SK-N-SH (cell line): ENCODE measurements around the gene CNTNAP2. TPM values are rescaled to one million over a fixed set of nuclear protein-coding genes. Genes with fewer than 3 reads are reported as not detected.

Source experiments
- CTCF ChIA-PET: fragments of 300-600, 350-600 bp; formaldehyde crosslinking; extraction: SDS; loops from one replicate; lab custom pipeline; 2021; lab: Yijun Ruan, JAX
- POLR2A ChIA-PET: fragments of 350-600 bp; sonication (Branson Sonifier 250); formaldehyde crosslinking; extraction: SDS; loops from one replicate; lab custom pipeline; 2020; ENCODE audit warnings: antibody characterized with exemption, inconsistent platforms; lab: Yijun Ruan, JAX
- DNase-seq: peaks from one replicate; pipeline ENCODE4 v3.0.0; 2012
- H2AFZ ChIP-seq: fragments of 200-600 bp; sonication (generic); 2 replicates; pipeline ENCODE4 v1.8.1; 2016; ENCODE audit warnings: antibody characterized with exemption, mild to moderate bottlenecking, low read depth
- H3F3A ChIP-seq: fragments of 200-600 bp; sonication (generic); replicated peaks from 2 replicates; pipeline ENCODE3; 2016; ENCODE audit warnings: antibody characterized with exemption, mild to moderate bottlenecking; ENCODE audit not compliant: insufficient read depth
- H3K27ac ChIP-seq, 2 experiments: fragments of 200-500 bp in 1 of 2; fragments of 200-600 bp in 1 of 2; sonication (Bioruptor generic) in 1 of 2; sonication (generic), shearing (Covaris generic) in 1 of 2; 2 replicates each; pipeline versions ENCODE4 v1.5.1 to v1.6.1; 2014 to 2016; ENCODE audit warnings: low read depth in 2 of 2, inconsistent platforms in 1 of 2, low read length in 1 of 2, mild to moderate bottlenecking in 1 of 2, mixed read lengths in 1 of 2
- H3K27me3 ChIP-seq: fragments of 200-600 bp; sonication (generic), shearing (Covaris generic); 2 replicates; pipeline ENCODE4 v1.6.1; 2016; ENCODE audit warnings: mixed run types; ENCODE audit not compliant: insufficient read depth
- H3K36me3 ChIP-seq, 2 experiments: fragments of 200-500 bp in 1 of 2; fragments of 200-600 bp in 1 of 2; sonication (Bioruptor generic) in 1 of 2; sonication (generic) in 1 of 2; replicated peaks in 1 of 2; 2 replicates each; pipeline versions ENCODE3 to v1.5.1; 2014 to 2016; ENCODE audit warnings: low read length in 1 of 2, mild to moderate bottlenecking in 1 of 2; ENCODE audit not compliant: insufficient read depth in 2 of 2, control insufficient read depth in 1 of 2
- H3K4me1 ChIP-seq, 2 experiments: fragments of 200-500 bp in 1 of 2; fragments of 200-600 bp in 1 of 2; sonication (Bioruptor generic) in 1 of 2; sonication (generic), shearing (Covaris generic) in 1 of 2; 2 replicates each; pipeline versions ENCODE4 v1.5.1 to v1.6.1; 2014 to 2016; ENCODE audit warnings: low read depth in 1 of 2, low read length in 1 of 2, mixed run types in 1 of 2; ENCODE audit not compliant: insufficient read depth in 2 of 2, control insufficient read depth in 1 of 2
- H3K4me2 ChIP-seq: fragments of 200-600 bp; sonication (generic), shearing (Covaris generic); 2 replicates; pipeline ENCODE4 v1.6.1; 2017; ENCODE audit warnings: mixed run types
- H3K4me3 ChIP-seq, 2 experiments: fragments of 200-500 bp in 1 of 2; fragments of 200-600 bp in 1 of 2; sonication (Bioruptor generic) in 1 of 2; sonication (generic), shearing (Covaris generic) in 1 of 2; 2 replicates each; pipeline versions ENCODE4 v1.5.1 to v1.8.1; 2014 to 2016; ENCODE audit warnings: low read depth in 2 of 2, inconsistent platforms in 1 of 2, low read length in 1 of 2, mild to moderate bottlenecking in 1 of 2, mixed read lengths in 1 of 2, moderate library complexity in 1 of 2
- H3K79me2 ChIP-seq: fragments of 200-600 bp; sonication (generic); 2 replicates; pipeline ENCODE4 v1.8.1; 2017; ENCODE audit warnings: mild to moderate bottlenecking; ENCODE audit not compliant: insufficient read depth
- H3K9ac ChIP-seq: fragments of 200-600 bp; sonication (generic); 2 replicates; pipeline ENCODE4 v1.6.1; 2017; ENCODE audit warnings: mixed run types
- H3K9me2 ChIP-seq: fragments of 200-600 bp; sonication (generic); 2 replicates; pipeline ENCODE4 v1.6.1; 2017; ENCODE audit warnings: mixed run types
- H3K9me3 ChIP-seq: fragments of 200-600 bp; sonication (generic); 2 replicates; pipeline ENCODE4 v1.6.1; 2017; ENCODE audit warnings: mixed run types, mild to moderate bottlenecking, moderate library complexity
- H4K20me1 ChIP-seq: fragments of 200-600 bp; sonication (generic); 2 replicates; pipeline ENCODE4 v1.6.1; 2017; ENCODE audit warnings: mild to moderate bottlenecking, mixed run types; ENCODE audit not compliant: insufficient read depth
- ELF1 ChIP-seq: IDR thresholded peaks from 2 replicates; pipeline ENCODE4 v1.4.0; 2012
- FOSL2 ChIP-seq: IDR thresholded peaks from 2 replicates; pipeline ENCODE4 v1.4.0; 2012; ENCODE audit warnings: low read depth, mild to moderate bottlenecking, moderate library complexity, borderline replicate concordance
- RAD21 ChIP-seq: IDR thresholded peaks from 2 replicates; pipeline ENCODE4 v1.6.1; 2012; ENCODE audit warnings: mild to moderate bottlenecking, low read length
- REST ChIP-seq: IDR thresholded peaks from 2 replicates; pipeline ENCODE4 v1.6.1; 2012; ENCODE audit warnings: mild to moderate bottlenecking, low read depth, low read length, moderate library complexity
- RFX5 ChIP-seq: IDR thresholded peaks from 2 replicates; pipeline ENCODE4 v1.6.1; 2012; ENCODE audit warnings: mild to moderate bottlenecking, improper control_type of control experiment, low read length
- RXRA ChIP-seq: IDR thresholded peaks from 2 replicates; pipeline ENCODE4 v1.4.0; 2012; ENCODE audit warnings: low read depth, mild to moderate bottlenecking, borderline replicate concordance
- SIN3A ChIP-seq: IDR thresholded peaks from 2 replicates; pipeline ENCODE4 v1.6.1; 2012; ENCODE audit warnings: low read depth, mild to moderate bottlenecking, low read length, moderate library complexity, borderline replicate concordance
- YY1 ChIP-seq: IDR thresholded peaks from 2 replicates; pipeline ENCODE4 v1.4.0; 2012; ENCODE audit warnings: low read depth, mild to moderate bottlenecking
- WGBS: methylation state at CpG from one replicate; pipeline ENCODE4 v1.1.6; 2017; ENCODE audit warnings: low lambda C conversion rate; 5-methylcytosine and 5-hydroxymethylcytosine counted together
- polyA plus RNA-seq, 3 experiments: library from polyadenylated mRNA; depleted of rRNA; stranded (reverse); fragments of >200 nt; gene quantifications; 2 replicates each; pipeline ENCODE4 v1.2.3, GENCODE V29; 2012
- TF ChIP-seq, protein P1 (sequence below): IDR thresholded peaks from 2 replicates; pipeline ENCODE4; 2012
- TF ChIP-seq, protein P2 (sequence below): fragments of 150-350 bp; IDR thresholded peaks from 2 replicates; pipeline ENCODE4 v1.6.1; 2016; ENCODE audit warnings: mild to moderate bottlenecking, low read depth, low read length
- TF ChIP-seq, protein P3 (sequence below): IDR thresholded peaks from 2 replicates; pipeline ENCODE4 v1.4.0; 2012; ENCODE audit warnings: low read depth, borderline replicate concordance

CNTNAP2 gene
- polyA plus RNA-seq, 1 of the 3 experiments (the other 2 are of a cell fraction): 3.4 TPM

DNA sequence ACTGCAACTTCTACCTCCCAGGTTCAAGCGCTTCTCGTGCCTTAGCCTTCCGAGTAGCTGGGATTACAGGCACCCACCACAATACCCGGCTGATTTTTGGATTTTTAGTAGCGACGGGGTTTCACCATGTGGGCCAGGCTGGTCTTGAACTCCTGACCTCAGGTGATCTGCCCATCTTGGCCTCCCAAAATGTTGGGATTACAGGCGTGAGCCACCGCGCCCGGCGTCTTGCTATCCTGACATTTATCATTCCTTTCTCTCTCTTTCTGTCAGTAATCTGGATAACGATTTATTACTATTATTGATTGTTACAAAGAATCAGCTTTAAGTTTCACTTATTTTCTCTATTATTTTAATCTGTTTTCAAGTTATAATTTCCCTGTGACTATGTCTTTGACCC is 548.4 kb downstream of the CNTNAP2 start:
- no peak overlapping the region for H3K4me3 ChIP-seq
- WGBS: 78% methylated on average over 12 of the region's 12 CpGs
- ChIA-PET CTCF (no interaction called here), POLR2A (no interaction called here)
- DNase-seq: no peak
- no peaks in the 10 kb centered on the region for H3K27me3 ChIP-seq
- no peak overlapping the region for H3K9ac ChIP-seq
- no peak overlapping the region for H3K4me2 ChIP-seq
- no peaks in the 10 kb centered on the region for H3F3A ChIP-seq
- H3K9me2 ChIP-seq: 0 out of 2 replicates have a peak, but pooled peaks cover 3% of the 10 kb centered on the region
- H2AFZ ChIP-seq: no peak overlapping the region
- no peaks in the 10 kb centered on the region for H3K9me3 ChIP-seq
- H3K4me1 ChIP-seq: peaks cover 0 to 14% of the 10 kb centered on the region in 2 experiments; a peak in 2 of 4 replicates
- no peaks in the 10 kb centered on the region for H4K20me1 ChIP-seq
- no peaks in the 10 kb centered on the region for H3K36me3 ChIP-seq
- TF ChIP-seq YY1 (no peak), ELF1 (no peak), RFX5 (no peak), REST (no peak), SIN3A (no peak), FOSL2 (no peak)
- TF ChIP-seq, protein P1, sequence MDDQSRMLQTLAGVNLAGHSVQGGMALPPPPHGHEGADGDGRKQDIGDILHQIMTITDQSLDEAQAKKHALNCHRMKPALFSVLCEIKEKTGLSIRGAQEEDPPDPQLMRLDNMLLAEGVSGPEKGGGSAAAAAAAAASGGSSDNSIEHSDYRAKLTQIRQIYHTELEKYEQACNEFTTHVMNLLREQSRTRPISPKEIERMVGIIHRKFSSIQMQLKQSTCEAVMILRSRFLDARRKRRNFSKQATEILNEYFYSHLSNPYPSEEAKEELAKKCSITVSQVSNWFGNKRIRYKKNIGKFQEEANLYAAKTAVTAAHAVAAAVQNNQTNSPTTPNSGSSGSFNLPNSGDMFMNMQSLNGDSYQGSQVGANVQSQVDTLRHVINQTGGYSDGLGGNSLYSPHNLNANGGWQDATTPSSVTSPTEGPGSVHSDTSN: no peak
- TF ChIP-seq, protein P2, sequence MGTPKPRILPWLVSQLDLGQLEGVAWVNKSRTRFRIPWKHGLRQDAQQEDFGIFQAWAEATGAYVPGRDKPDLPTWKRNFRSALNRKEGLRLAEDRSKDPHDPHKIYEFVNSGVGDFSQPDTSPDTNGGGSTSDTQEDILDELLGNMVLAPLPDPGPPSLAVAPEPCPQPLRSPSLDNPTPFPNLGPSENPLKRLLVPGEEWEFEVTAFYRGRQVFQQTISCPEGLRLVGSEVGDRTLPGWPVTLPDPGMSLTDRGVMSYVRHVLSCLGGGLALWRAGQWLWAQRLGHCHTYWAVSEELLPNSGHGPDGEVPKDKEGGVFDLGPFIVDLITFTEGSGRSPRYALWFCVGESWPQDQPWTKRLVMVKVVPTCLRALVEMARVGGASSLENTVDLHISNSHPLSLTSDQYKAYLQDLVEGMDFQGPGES: no peak
- H3K27ac ChIP-seq: no peak overlapping the region
- no peaks in the 10 kb centered on the region for H3K79me2 ChIP-seq

DNA sequence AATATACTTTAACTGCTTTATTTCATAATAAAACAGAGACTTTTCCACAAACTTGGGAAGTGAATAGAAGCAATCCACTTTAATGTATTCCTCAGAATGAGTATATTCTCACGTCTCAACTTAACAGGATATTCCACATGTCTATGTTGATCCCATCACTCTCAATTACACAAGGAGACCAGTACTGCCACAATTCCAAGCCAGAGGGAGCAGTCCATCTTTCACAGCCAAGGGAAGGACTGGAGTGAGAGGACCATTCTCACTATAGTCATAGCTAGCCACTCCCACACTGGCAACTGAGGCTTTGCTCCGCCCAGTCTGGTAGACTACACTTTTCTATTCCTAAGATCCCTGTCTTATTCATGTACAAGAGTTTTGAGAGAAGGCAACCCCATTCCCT is 553.9 kb downstream of the CNTNAP2 start:
- CTCF ChIA-PET: no interaction called here
- Histone ChIP-seq H2AFZ (no peak overlapping the region), H4K20me1 (no peaks in the 10 kb centered on the region), H3K9me2 (0 out of 2 replicates have a peak, but pooled peaks cover 3% of the 10 kb centered on the region)
- TF ChIP-seq, protein P3, sequence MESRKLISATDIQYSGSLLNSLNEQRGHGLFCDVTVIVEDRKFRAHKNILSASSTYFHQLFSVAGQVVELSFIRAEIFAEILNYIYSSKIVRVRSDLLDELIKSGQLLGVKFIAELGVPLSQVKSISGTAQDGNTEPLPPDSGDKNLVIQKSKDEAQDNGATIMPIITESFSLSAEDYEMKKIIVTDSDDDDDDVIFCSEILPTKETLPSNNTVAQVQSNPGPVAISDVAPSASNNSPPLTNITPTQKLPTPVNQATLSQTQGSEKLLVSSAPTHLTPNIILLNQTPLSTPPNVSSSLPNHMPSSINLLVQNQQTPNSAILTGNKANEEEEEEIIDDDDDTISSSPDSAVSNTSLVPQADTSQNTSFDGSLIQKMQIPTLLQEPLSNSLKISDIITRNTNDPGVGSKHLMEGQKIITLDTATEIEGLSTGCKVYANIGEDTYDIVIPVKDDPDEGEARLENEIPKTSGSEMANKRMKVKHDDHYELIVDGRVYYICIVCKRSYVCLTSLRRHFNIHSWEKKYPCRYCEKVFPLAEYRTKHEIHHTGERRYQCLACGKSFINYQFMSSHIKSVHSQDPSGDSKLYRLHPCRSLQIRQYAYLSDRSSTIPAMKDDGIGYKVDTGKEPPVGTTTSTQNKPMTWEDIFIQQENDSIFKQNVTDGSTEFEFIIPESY: no peak
- TF ChIP-seq RAD21 (no peak), RXRA (no peak), REST (no peak)
- TF ChIP-seq, all 33 proteins: peak for 0
- Histone ChIP-seq H3K79me2 (no peaks in the 10 kb centered on the region), H3K27ac (no peak overlapping the region), H3K27me3 (no peaks in the 10 kb centered on the region), H3F3A (no peaks in the 10 kb centered on the region), H3K4me2 (no peak overlapping the region), H3K36me3 (no peaks in the 10 kb centered on the region), H3K4me1 (no peaks in the 10 kb centered on the region), H3K9me3 (no peaks in the 10 kb centered on the region), H3K4me3 (no peak overlapping the region), H3K9ac (no peak overlapping the region)
- POLR2A ChIA-PET: no interaction called here
- 53% methylated on average over 2 of the region's 2 CpGs for WGBS
- no peak for DNase-seq
